Endothelial cell of umbilical vein (primary cell): Measurements from ENCODE around the gene NRDC. TPM values are rescaled to one million over a fixed set of nuclear protein-coding genes. Genes with fewer than 3 reads are reported as not detected.

Experiments
- BruUV-seq: library from RNA; stranded (reverse); fragments of 400-500 nt; replicated peaks from 2 replicates; lab custom pipeline; 2021; lab: Mats Ljungman, UMichigan
- CTCF ChIA-PET: fragments of 300-600, 350-600 bp; sonication (Branson Sonifier 250); formaldehyde crosslinking; loops from one replicate; lab custom pipeline; 2021; ENCODE audit warnings: antibody characterized with exemption, inconsistent platforms; lab: Charles Lee
- POLR2A ChIA-PET: fragments of 300-600, 350-600 bp; sonication (Branson Sonifier 250); formaldehyde crosslinking; loops from one replicate; lab custom pipeline; 2021; ENCODE audit warnings: antibody characterized with exemption, inconsistent platforms; lab: Charles Lee
- DNase-seq: peaks from one replicate; pipeline ENCODE4 v3.0.0-alpha.2; 2011; ENCODE audit warnings: low read depth, low spot score
- FAIRE-seq: peaks from 2 replicates; lab custom pipeline; 2011; peaks lifted over from hg19 to GRCh38; lab: Jason Lieb, UNC
- H2AFZ ChIP-seq: 2 replicates; pipeline ENCODE4 v1.6.0; 2012; ENCODE audit warnings: low read depth, low read length, control low read depth, inconsistent platforms
- H3K27ac ChIP-seq: 2 replicates; pipeline ENCODE4 v1.5.1; 2011; ENCODE audit warnings: low read depth, mild to moderate bottlenecking, control low read depth, low read length, moderate library complexity; ENCODE audit not compliant: insufficient read depth
- H3K27me3 ChIP-seq, 2 experiments: 2 replicates each; pipeline versions ENCODE4 v1.6.0 to v1.6.1; 2011; ENCODE audit warnings: low read length in 2 of 2, mixed read lengths in 1 of 2; ENCODE audit not compliant: control insufficient read depth in 2 of 2, insufficient read depth in 2 of 2
- H3K36me3 ChIP-seq, 2 experiments: 2 replicates in 1 of 2; 3 replicates in 1 of 2; pipeline ENCODE4 v1.5.1; 2011; ENCODE audit warnings: low read length in 2 of 2, mild to moderate bottlenecking in 1 of 2, moderate library complexity in 1 of 2; ENCODE audit not compliant: control insufficient read depth in 2 of 2, insufficient read depth in 2 of 2; ENCODE audit errors: extremely low read depth in 1 of 2
- H3K4me1 ChIP-seq: 3 replicates; pipeline ENCODE4 v1.5.1; 2011; ENCODE audit warnings: mild to moderate bottlenecking, low read length; ENCODE audit not compliant: control insufficient read depth, insufficient read depth; ENCODE audit errors: extremely low read depth
- H3K4me2 ChIP-seq: 2 replicates; pipeline ENCODE4 v1.6.1; 2011; ENCODE audit warnings: low read length, control low read depth, mixed read lengths; ENCODE audit not compliant: insufficient read depth
- H3K4me3 ChIP-seq, 3 experiments: fragments of 200-600 bp in 1 of 3; sonication (generic), shearing (Covaris generic) in 1 of 3; replicated peaks in 1 of 3; 2 replicates each; pipeline ENCODE4 v1.5.1; 2011 to 2016; ENCODE audit warnings: control low read depth in 3 of 3, low read length in 3 of 3, mild to moderate bottlenecking in 2 of 3, inconsistent platforms in 1 of 3, low read depth in 1 of 3, moderate library complexity in 1 of 3; ENCODE audit not compliant: insufficient read depth in 1 of 3
- H3K79me2 ChIP-seq: 2 replicates; pipeline ENCODE4 v1.6.0; 2012; ENCODE audit warnings: low read length, inconsistent platforms; ENCODE audit not compliant: control insufficient read depth, insufficient read depth
- H3K9ac ChIP-seq: replicated peaks from 2 replicates; pipeline ENCODE3; 2011; ENCODE audit warnings: low read length, control low read depth; ENCODE audit not compliant: insufficient read depth; ENCODE audit errors: extremely low read depth
- H3K9me1 ChIP-seq: replicated peaks from 3 replicates; pipeline ENCODE4 v1.6.0; 2011; ENCODE audit warnings: mild to moderate bottlenecking, low read length; ENCODE audit not compliant: control insufficient read depth, insufficient read depth; ENCODE audit errors: extremely low read depth
- H3K9me3 ChIP-seq: replicated peaks from 2 replicates; pipeline ENCODE4 v1.5.1; 2012; ENCODE audit warnings: low read length, inconsistent platforms; ENCODE audit not compliant: control insufficient read depth, insufficient read depth
- H4K20me1 ChIP-seq: replicated peaks from 2 replicates; pipeline ENCODE3; 2011; ENCODE audit warnings: mild to moderate bottlenecking, low read length; ENCODE audit not compliant: control insufficient read depth, insufficient read depth; ENCODE audit errors: extremely low read depth
- EZH2 ChIP-seq: IDR thresholded peaks from 2 replicates; pipeline ENCODE4 v1.6.1; 2012; ENCODE audit warnings: borderline replicate concordance, low read depth, mild to moderate bottlenecking, moderate library complexity, low read length, inconsistent platforms; ENCODE audit not compliant: severe bottlenecking
- FOS ChIP-seq: IDR thresholded peaks from 2 replicates; pipeline ENCODE4 v1.6.1; 2011; ENCODE audit warnings: mild to moderate bottlenecking, low read length, moderate library complexity, borderline replicate concordance; ENCODE audit not compliant: insufficient read depth
- GATA2 ChIP-seq: IDR thresholded peaks from 2 replicates; pipeline ENCODE4 v1.7.0; 2011; ENCODE audit warnings: low read depth, mild to moderate bottlenecking, moderate library complexity, mixed read lengths, low read length; ENCODE audit not compliant: insufficient read length, insufficient read depth
- JUN ChIP-seq: IDR thresholded peaks from 2 replicates; pipeline ENCODE4 v1.6.1; 2011; ENCODE audit warnings: borderline replicate concordance, low read depth; ENCODE audit not compliant: insufficient read length, insufficient read depth
- MYC ChIP-seq: IDR thresholded peaks from one replicate; pipeline ENCODE4 v1.6.1; 2011; ENCODE audit warnings: mild to moderate bottlenecking, low read depth, low read length
- POLR2A ChIP-seq: IDR thresholded peaks from 2 replicates; pipeline ENCODE4 v1.6.1; 2012; ENCODE audit warnings: low read depth, mild to moderate bottlenecking, control low read depth, low read length
- POLR2AphosphoS5 ChIP-seq: IDR thresholded peaks from 2 replicates; pipeline ENCODE4 v1.6.1; 2012; ENCODE audit warnings: low read depth, mild to moderate bottlenecking, control low read depth, low read length, moderate library complexity; ENCODE audit not compliant: insufficient read depth
- dilution Hi-C: fragments of 300-500 bp; cut with MboI; formaldehyde crosslinking; loops from one replicate; pipeline ENCODE4 v1.15.0; 2019; ENCODE audit warnings: low sequenced_read_pairs; ENCODE audit not compliant: extremely low pct_ligation_motif_present
- intact Hi-C: fragments of 100-400 bp; cut with micrococcal nuclease; formaldehyde crosslinking; loops from one replicate; pipeline ENCODE4 v1.10.0; 2022
- polyA plus RNA-seq, 4 experiments: library from polyadenylated mRNA; depleted of rRNA in 3 of 4; stranded (reverse) in 3 of 4; unstranded in 1 of 4; fragments of >200 nt; gene quantifications; 2 replicates each; pipeline versions ENCODE4 v1.2.1 to v1.2.3, GENCODE V29; 2011 to 2012; ENCODE audit warnings: missing spikeins in 1 of 4
- total RNA-seq: library from RNA; stranded (reverse); gene quantifications from 2 replicates; pipeline ENCODE4 v1.2.3, GENCODE V29; 2021
- TF ChIP-seq, protein P1 (sequence below), 2 donors: IDR thresholded peaks; 1 replicate in 1 of 2; 2 replicates in 1 of 2; pipeline ENCODE4 v1.5.1; 2011; ENCODE audit warnings: low read length in 2 of 2, mild to moderate bottlenecking in 2 of 2, moderate library complexity in 2 of 2, control low read depth in 1 of 2, inconsistent platforms in 1 of 2, low read depth in 1 of 2; ENCODE audit not compliant: insufficient read depth in 1 of 2; ENCODE audit errors: extremely low read depth in 1 of 2
- TF ChIP-seq, protein P2 (sequence below): IDR thresholded peaks from 2 replicates; pipeline ENCODE4 v1.6.1; 2011; ENCODE audit not compliant: insufficient read depth, insufficient read length

Gene NRDC
- total and polyA plus RNA-seq, 2 donors (not counting 3 experiments of a cell fraction or from before 2014, with no cell fraction given): 41.8 to 146 TPM

- CTCF ChIA-PET: interaction anchor here (1.4 kb wide), 1 partner anchor 207 kb away, joined by 3 read pairs; no protein-coding TSS in a partner anchor
- no peaks in the 10 kb centered on the region for H3K9me3 ChIP-seq
- POLR2A ChIA-PET: interaction anchor here (0.6 kb wide), 1 partner anchor 429 kb away, joined by 4 read pairs; no protein-coding TSS in a partner anchor
- no peaks in the 10 kb centered on the region for H4K20me1 ChIP-seq
- no peak overlapping the region for H3K4me3 ChIP-seq
- H2AFZ ChIP-seq: no peak overlapping the region
- no TSS peak for BruUV-seq
- TF ChIP-seq MYC: no peak
- no peak for TF ChIP-seq JUN
- TF ChIP-seq EZH2: no peak
- no peak for TF ChIP-seq POLR2AphosphoS5
- TF ChIP-seq, protein P1, sequence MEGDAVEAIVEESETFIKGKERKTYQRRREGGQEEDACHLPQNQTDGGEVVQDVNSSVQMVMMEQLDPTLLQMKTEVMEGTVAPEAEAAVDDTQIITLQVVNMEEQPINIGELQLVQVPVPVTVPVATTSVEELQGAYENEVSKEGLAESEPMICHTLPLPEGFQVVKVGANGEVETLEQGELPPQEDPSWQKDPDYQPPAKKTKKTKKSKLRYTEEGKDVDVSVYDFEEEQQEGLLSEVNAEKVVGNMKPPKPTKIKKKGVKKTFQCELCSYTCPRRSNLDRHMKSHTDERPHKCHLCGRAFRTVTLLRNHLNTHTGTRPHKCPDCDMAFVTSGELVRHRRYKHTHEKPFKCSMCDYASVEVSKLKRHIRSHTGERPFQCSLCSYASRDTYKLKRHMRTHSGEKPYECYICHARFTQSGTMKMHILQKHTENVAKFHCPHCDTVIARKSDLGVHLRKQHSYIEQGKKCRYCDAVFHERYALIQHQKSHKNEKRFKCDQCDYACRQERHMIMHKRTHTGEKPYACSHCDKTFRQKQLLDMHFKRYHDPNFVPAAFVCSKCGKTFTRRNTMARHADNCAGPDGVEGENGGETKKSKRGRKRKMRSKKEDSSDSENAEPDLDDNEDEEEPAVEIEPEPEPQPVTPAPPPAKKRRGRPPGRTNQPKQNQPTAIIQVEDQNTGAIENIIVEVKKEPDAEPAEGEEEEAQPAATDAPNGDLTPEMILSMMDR (IDR thresholded peaks at IDR 0.05; ENCODE audit: extremely low read depth in 1 of 2, insufficient read depth in 1 of 2, low read depth in 1 of 2, low read length in 2 of 2): no peak
- TF ChIP-seq GATA2: no peak
- no peak for TF ChIP-seq FOS
- TF ChIP-seq, protein P2, sequence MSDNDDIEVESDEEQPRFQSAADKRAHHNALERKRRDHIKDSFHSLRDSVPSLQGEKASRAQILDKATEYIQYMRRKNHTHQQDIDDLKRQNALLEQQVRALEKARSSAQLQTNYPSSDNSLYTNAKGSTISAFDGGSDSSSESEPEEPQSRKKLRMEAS: no peak
- no peak for TF ChIP-seq POLR2A
- no peak overlapping the region for H3K27ac ChIP-seq
- no peaks in the 10 kb centered on the region for H3K79me2 ChIP-seq
- no peaks in the 10 kb centered on the region for H3K4me1 ChIP-seq
- H3K9ac ChIP-seq: no peak overlapping the region
- H3K4me2 ChIP-seq: no peak overlapping the region
- no peaks in the 10 kb centered on the region for H3K27me3 ChIP-seq
- FAIRE-seq: no peak
- peaks cover 8 to 10% of the 10 kb centered on the region in 2 experiments for H3K36me3 ChIP-seq
- dilution Hi-C loops (no loop called here), intact Hi-C loops (no loop called here)
- H3K9me1 ChIP-seq: no peaks in the 10 kb centered on the region
- DNase-seq: no peak
Measured at GRCh38 chr1:51776408-51776807, 102.1 kb downstream of the NRDC start.
